ENCODE results near the gene EZH1.

The EZH1 gene

DNA sequence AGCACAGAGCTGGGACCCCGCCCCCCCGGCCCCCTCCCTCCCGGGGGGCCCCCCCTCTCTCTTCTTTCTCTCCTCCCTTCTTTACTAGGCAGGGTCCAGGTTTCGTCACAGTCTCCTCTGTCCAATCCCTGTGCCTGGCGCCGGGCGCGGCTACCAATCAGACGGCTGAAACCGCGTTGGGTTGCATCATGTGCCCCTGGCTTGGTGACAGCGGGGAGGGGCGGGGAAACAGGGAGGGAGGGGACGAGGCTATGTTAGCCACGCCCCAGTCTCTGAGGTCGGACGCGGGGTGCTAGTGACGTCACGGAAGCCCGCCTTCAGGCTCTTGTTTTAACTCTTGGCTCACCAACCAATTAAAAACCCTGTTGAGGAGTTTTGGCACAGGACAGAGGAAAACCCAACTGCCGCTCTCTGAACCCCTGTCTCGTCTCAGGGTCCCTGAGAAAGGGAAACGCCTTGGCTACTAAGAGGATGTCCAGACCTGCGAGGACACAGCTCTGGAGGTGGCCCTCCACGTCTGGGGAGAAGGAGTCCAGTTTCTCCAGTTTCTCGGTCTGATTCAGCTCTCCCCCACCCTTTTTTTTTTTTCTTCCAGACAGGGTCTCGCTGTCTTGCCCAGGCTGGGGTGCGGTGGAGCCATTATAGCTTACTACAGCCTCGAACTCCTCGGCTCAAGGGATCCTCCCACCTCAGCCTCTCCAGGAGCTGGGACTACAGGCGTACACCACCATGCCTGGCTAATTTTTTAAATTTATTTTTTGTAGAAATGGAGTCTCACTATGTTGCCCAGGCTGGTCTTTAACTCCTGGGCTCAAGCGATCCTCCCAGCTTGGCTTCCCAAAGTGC, 67.6 kb downstream of the EZH1 start:
- peaks cover 38% of the 10 kb centered on the region for H3K4me1 Mint-ChIP-seq
- ATAC-seq (ENCODE audit: low read depth) (peak; percentile 79), DNase-seq (ENCODE audit: low spot score in 2 of 2) (peak; percentile 83 to 93)
- no peaks in the 10 kb centered on the region for H3K36me3 Mint-ChIP-seq
- H3K27me3 Mint-ChIP-seq = peaks cover 10% of the 10 kb centered on the region
- peak overlapping the region; percentile 84 for H3K4me3 Mint-ChIP-seq
- no peaks in the 10 kb centered on the region for H3K9me3 Mint-ChIP-seq
- peak overlapping the region; percentile 3 for H3K27ac Mint-ChIP-seq

GRCh38 chr17:42676424-42677011, 68.3 kb downstream of the EZH1 start, which contains the start of gene PLEKHH3:
Gene PLEKHH3 (minus strand): TSS chr17:42676994. CDS start chr17:42676563, 431 bp downstream.
- peaks cover 12% of the 10 kb centered on the region for H3K27me3 Mint-ChIP-seq
- H3K4me3 Mint-ChIP-seq = peak within 1 kb of the TSS; percentile 86
- H3K27ac Mint-ChIP-seq = peak within 1 kb of the TSS; percentile 3
- DNase-seq (ENCODE audit: low spot score in 2 of 2) (peak in 1 of 2 donors; percentile 46), ATAC-seq (ENCODE audit: low read depth) (no peak)
- no peaks in the 10 kb centered on the region for H3K9me3 Mint-ChIP-seq
- H3K4me1 Mint-ChIP-seq = peaks cover 35% of the 10 kb centered on the region
- H3K36me3 Mint-ChIP-seq = no peaks in the 10 kb centered on the region

DNA sequence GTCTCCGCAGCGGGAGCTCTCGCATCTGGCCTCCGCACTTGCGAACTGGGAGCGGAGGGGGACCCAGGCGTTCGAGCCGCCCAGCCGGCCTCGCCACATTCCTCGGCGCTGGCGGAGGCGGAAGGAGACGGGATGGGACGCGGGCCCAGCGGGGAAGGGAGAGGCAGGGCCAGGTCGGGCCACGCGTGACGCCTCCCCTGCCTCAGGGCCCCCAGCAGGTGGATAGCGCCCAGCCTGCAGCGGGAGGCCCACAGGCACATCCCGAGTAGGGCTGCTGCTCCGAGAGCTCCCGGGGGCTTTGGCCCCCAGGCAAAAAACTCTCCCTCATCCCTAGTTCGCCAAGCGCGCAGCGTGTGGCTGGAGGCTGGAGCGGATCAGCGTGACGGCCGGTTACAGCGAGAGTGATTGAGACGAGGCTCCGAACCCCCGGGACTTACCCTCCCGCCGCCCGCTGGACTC, 68.8 kb downstream of the EZH1 start:
- peaks cover 13% of the 10 kb centered on the region for H3K27me3 Mint-ChIP-seq
- ATAC-seq (ENCODE audit: low read depth) = no peak
- no peaks in the 10 kb centered on the region for H3K36me3 Mint-ChIP-seq
- DNase-seq (ENCODE audit: low spot score in 2 of 2) = no peak
- H3K4me3 Mint-ChIP-seq = peak overlapping the region; percentile 86
- H3K9me3 Mint-ChIP-seq = no peaks in the 10 kb centered on the region
- no peak overlapping the region for H3K27ac Mint-ChIP-seq
- peaks cover 32% of the 10 kb centered on the region for H3K4me1 Mint-ChIP-seq

GRCh38 chr17:42675348-42675964, 69.4 kb downstream of the EZH1 start:
- Mint-ChIP-seq H3K9me3 (no peaks in the 10 kb centered on the region), H3K4me1 (peaks cover 30% of the 10 kb centered on the region), H3K27me3 (peaks cover 13% of the 10 kb centered on the region), H3K4me3 (no peak overlapping the region), H3K36me3 (no peaks in the 10 kb centered on the region), H3K27ac (no peak overlapping the region)
- ATAC-seq (ENCODE audit: low read depth) (no peak), DNase-seq (ENCODE audit: low spot score in 2 of 2) (no peak)

- Mint-ChIP-seq H3K27ac (no peak overlapping the region), H3K9me3 (no peaks in the 10 kb centered on the region), H3K36me3 (no peaks in the 10 kb centered on the region), H3K27me3 (peaks cover 13% of the 10 kb centered on the region), H3K4me3 (no peak overlapping the region), H3K4me1 (peaks cover 31% of the 10 kb centered on the region)
- ATAC-seq (ENCODE audit: low read depth) (no peak), DNase-seq (ENCODE audit: low spot score in 2 of 2) (no peak)
Observed at GRCh38 chr17:42674755-42675347, 70.0 kb downstream of the EZH1 start.

DNA sequence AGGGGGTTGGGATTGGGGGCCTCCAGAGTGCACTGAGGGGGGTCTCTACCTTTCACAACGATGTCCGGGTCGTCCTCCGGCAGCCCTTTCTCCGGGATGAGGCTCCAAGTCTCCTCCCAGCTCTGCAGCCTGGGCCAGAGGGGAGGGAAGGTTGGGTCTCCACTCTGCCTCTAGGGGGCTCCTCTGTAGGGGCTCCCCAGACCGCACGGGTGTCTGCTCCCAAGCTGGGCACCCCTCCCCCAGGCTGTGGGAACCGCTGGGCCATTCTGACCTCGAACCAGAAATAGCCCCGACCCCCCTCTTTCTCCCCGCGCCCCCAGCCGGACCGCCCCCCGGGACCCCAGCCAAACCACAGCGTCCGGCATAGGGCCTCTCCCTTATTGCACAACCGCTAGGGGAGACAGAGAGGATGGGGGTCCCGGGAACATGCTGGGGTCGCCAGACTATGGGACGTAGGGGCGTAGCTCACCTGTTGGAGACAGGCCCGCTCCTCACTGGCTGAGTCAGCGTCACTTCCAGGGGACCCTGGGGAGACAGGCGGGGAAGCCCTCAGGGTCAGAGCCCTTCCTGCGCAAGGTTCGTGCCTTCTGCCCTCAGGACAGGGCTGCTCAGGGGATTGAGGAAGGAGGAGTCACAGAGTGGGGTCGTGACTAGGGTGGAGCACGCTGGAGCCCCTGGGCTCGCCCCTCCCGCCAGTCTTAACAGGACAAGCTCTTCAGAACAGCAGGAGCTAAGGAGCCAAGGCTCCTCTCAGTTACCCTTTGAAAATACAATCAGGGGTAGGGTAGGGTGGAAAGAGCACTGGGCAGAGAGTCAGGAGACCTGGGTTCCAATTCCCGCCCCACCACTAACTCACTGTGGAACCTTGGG, 70.7 kb downstream of the EZH1 start:
- H3K9me3 Mint-ChIP-seq = no peaks in the 10 kb centered on the region
- peaks cover 13% of the 10 kb centered on the region for H3K27me3 Mint-ChIP-seq
- ATAC-seq (ENCODE audit: low read depth) (peak; percentile 10), DNase-seq (ENCODE audit: low spot score in 2 of 2) (peak in 1 of 2 donors; percentile 47)
- no peak overlapping the region for H3K27ac Mint-ChIP-seq
- H3K36me3 Mint-ChIP-seq = no peaks in the 10 kb centered on the region
- peak overlapping the region; percentile 53 for H3K4me3 Mint-ChIP-seq
- H3K4me1 Mint-ChIP-seq = peaks cover 32% of the 10 kb centered on the region

DNA sequence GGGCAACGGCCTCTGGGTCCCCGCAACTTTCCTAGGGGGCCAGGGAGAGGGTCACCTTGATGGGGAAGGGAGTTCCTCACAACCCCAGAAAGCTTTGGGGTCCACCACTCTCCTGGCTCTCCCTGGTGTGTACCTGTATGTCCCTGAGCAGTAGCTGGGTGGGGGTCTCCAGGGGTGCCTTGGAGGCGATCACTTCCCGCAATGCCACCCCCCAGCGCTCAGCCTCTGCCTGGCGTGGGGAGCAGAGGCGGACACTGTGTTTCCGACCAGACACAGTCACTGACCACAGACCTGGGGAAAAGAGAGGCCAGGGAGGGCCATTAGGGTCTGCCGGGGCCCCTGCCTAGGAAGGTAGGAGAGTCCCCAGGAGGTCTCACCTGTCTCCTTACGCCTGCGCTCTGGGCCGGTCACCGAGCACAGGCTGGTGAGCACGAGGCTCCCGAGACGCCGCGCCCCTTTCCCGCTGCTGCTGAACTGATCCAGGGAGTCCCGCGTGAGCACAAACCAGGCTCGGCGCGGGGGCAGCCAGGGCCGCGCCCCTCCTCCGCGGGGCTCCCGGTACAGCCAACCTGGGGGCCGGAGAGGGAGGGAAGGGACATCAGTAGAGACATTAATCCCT, 71.5 kb downstream of the EZH1 start:
- peaks cover 13% of the 10 kb centered on the region for H3K27me3 Mint-ChIP-seq
- H3K36me3 Mint-ChIP-seq = no peaks in the 10 kb centered on the region
- H3K4me1 Mint-ChIP-seq = peaks cover 30% of the 10 kb centered on the region
- DNase-seq (ENCODE audit: low spot score in 2 of 2) (peak in 1 of 2 donors; percentile 25), ATAC-seq (ENCODE audit: low read depth) (no peak)
- H3K9me3 Mint-ChIP-seq = no peaks in the 10 kb centered on the region
- H3K4me3 Mint-ChIP-seq = no peak overlapping the region
- H3K27ac Mint-ChIP-seq = no peak overlapping the region

DNA sequence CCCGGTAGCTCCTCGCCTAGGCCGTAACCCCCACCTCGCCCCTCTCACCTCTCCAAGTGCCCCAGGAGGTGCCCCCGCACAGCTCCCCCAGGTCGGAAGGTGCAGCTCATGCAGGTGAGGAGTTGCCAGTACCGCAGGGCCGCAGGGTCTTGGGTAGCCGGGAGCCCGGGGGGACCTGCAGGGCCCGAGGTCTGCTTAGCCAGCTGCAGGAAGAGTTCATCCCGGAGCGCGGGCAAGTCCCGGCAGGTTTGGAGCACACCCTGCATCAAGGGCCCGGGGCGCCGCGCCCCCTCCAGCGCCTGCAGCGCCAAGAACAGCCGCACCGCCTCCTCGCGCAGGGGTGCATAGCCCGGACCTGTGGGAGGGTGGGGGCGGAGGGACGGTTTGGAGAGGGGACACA, 72.8 kb downstream of the EZH1 start:
- no peak for DNase-seq (ENCODE audit: low spot score in 2 of 2)
- Mint-ChIP-seq H3K4me3 (no peak overlapping the region), H3K4me1 (peaks cover 23% of the 10 kb centered on the region), H3K9me3 (no peaks in the 10 kb centered on the region), H3K27ac (no peak overlapping the region), H3K36me3 (no peaks in the 10 kb centered on the region), H3K27me3 (peaks cover 13% of the 10 kb centered on the region)
- no peak for ATAC-seq (ENCODE audit: low read depth)

DNA sequence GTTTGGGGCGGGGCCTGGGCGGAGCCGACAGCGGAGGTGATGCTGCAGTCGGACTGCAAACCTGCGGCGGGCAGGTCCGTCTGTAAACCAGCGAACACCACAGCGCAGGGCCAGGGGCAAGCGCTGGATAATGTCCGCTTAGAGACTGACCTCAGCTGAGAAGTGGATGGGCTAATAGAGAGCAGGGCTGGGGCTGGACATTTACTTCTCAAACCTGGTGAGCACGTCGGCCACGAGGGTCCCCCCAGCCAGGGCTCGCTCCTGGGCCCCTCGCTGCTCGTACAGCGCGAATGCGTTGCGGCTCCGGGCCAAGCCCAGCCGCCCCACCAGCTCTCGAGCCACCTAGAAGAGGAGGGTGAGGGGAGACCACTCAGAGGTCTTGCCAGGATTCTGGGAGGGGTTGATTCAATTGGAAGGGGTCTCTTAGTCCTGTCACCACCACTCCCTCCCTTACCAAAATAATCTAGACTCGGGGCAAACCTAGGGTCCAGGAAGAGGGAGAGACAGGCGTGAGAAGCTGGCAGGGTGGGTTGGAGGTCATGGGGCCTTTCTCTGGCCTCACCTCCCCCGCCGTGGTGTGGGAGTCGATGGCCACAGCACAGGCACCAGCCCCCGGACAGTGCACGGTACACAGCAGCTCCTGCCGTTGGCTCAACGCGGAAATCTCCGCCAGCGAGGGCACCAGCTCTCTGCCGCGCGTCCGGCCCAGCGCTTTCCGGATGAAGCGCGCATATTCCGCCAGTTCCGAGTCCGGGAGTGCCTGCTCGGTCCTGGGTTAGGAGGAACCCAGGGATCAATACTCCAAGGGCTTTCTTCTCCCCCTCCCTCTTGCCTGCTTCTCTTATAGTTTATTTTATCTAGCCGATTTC, 73.8 kb downstream of the EZH1 start:
- H3K36me3 Mint-ChIP-seq = no peaks in the 10 kb centered on the region
- no peaks in the 10 kb centered on the region for H3K9me3 Mint-ChIP-seq
- H3K4me3 Mint-ChIP-seq = peak overlapping the region; percentile 80
- peaks cover 7% of the 10 kb centered on the region for H3K27me3 Mint-ChIP-seq
- peak in 1 of 2 donors; percentile 22 for DNase-seq (ENCODE audit: low spot score in 2 of 2)
- H3K4me1 Mint-ChIP-seq = peaks cover 17% of the 10 kb centered on the region
- H3K27ac Mint-ChIP-seq = no peak overlapping the region
- ATAC-seq (ENCODE audit: low read depth) = no peak

DNA sequence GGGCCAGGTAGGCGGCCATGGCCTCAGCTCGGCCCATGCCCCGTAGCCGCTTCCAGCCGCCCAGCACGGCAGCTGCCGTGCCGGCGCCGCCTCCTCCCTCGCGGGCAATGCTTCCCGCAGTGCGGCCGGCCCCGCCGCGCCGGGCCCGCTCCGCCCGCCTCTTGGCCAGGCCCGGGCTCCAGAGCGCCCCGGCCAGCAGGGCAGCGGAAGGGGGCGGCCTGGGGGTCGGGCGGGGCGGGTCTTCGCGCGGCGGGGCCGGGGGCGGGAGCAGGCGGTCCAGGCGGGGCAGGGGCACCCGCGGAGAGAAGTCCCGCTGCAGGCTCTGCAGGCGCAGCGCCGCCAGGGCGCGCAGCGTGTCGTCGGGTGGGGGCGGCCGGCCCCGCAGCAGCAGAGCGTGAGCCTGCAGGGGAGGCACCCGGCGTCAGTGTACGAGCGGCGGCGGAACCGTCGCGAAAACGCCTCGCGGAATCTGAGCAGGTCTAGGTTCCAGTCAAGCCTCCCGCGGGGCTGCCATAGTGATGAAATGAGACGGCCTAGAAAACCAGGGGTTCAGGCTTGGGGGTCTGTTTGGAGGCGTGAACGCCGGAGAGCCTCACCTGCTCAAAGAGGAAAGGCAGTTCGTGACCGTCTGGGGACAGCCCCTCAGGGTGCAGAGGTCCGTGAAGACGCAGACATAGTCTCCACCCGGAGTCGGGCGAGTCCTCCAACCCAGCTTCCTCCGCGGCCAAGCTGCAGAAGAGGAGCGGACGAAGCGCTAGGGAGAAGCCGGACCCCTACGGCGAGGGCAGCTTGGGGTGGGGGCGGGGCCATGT, 74.7 kb downstream of the EZH1 start:
- H3K27me3 Mint-ChIP-seq = peaks cover 7% of the 10 kb centered on the region
- H3K4me3 Mint-ChIP-seq = peak overlapping the region; percentile 80
- DNase-seq (ENCODE audit: low spot score in 2 of 2) = peak; percentile 62 to 69
- H3K4me1 Mint-ChIP-seq = peaks cover 17% of the 10 kb centered on the region
- H3K36me3 Mint-ChIP-seq = peaks cover 5% of the 10 kb centered on the region
- H3K27ac Mint-ChIP-seq = no peak overlapping the region
- ATAC-seq (ENCODE audit: low read depth) = peak; percentile 83
- no peaks in the 10 kb centered on the region for H3K9me3 Mint-ChIP-seq

- ATAC-seq (ENCODE audit: low read depth) (no peak), DNase-seq (ENCODE audit: low spot score in 2 of 2) (no peak)
- peak overlapping the region; percentile 28 for H3K4me3 Mint-ChIP-seq
- no peaks in the 10 kb centered on the region for H3K9me3 Mint-ChIP-seq
- H3K4me1 Mint-ChIP-seq = peaks cover 16% of the 10 kb centered on the region
- H3K27ac Mint-ChIP-seq = no peak overlapping the region
- H3K27me3 Mint-ChIP-seq = peaks cover 7% of the 10 kb centered on the region
- H3K36me3 Mint-ChIP-seq = peaks cover 5% of the 10 kb centered on the region
Observed at GRCh38 chr17:42669705-42669976, 75.2 kb downstream of the EZH1 start.
